GM12878 (cell line): Measurements from ENCODE around the gene PSMB5. TPM values are rescaled to one million over a fixed set of nuclear protein-coding genes. Genes with fewer than 3 reads are reported as not detected.

Experiments
- ATAC-seq: fragments of 200-7000 bp; cut with Tn5 transposase; 3 replicates; pipeline ENCODE4 v1.9.1; 2020; ENCODE audit warnings: mild to moderate bottlenecking, moderate library complexity
- BruUV-seq: library from RNA; stranded (reverse); fragments of 400-500 nt; replicated peaks from 2 replicates; lab custom pipeline; 2021; lab: Mats Ljungman, UMichigan
- CTCF ChIA-PET: fragments of 300-600 bp; sonication (Branson Sonifier 250); formaldehyde crosslinking; extraction: SDS; loops from one replicate; lab custom pipeline; 2021; ENCODE audit warnings: inconsistent platforms; lab: Yijun Ruan, JAX
- POLR2A ChIA-PET: fragments of 350-600 bp; formaldehyde crosslinking; extraction: SDS; loops from one replicate; lab custom pipeline; 2021; ENCODE audit warnings: inconsistent platforms; lab: Charles Lee
- RAD21 ChIA-PET: fragments of 300-600 bp; sonication (Branson Sonifier 250); formaldehyde crosslinking; loops from one replicate; lab custom pipeline; 2023; ENCODE audit warnings: antibody characterized with exemption; ENCODE audit not compliant: unreplicated experiment; lab: Charles Lee
- SMC1A ChIA-PET: fragments of 300-600 bp; sonication (Branson Sonifier 250); formaldehyde crosslinking; loops from one replicate; lab custom pipeline; 2023; ENCODE audit not compliant: unreplicated experiment, uncharacterized antibody; lab: Charles Lee
- DNase-seq: peaks from one replicate; pipeline ENCODE4 v3.0.0-alpha.2; 2011; ENCODE audit warnings: low read depth, low spot score
- FAIRE-seq: peaks from 3 replicates; lab custom pipeline; 2011; peaks lifted over from hg19 to GRCh38; lab: Jason Lieb, UNC
- H2AFZ ChIP-seq: 2 replicates; pipeline ENCODE4 v1.6.0; 2011; ENCODE audit warnings: low read depth, low read length, control low read depth; ENCODE audit not compliant: control insufficient read depth
- H3K27ac ChIP-seq: 2 replicates; pipeline ENCODE4 v1.5.1; 2011; ENCODE audit warnings: control low read depth; ENCODE audit not compliant: control insufficient read depth, insufficient read depth
- H3K27me3 ChIP-seq, 2 experiments: replicated peaks in 1 of 2; 2 replicates each; pipeline versions ENCODE4 v1.6.0 to v1.6.1; 2011; ENCODE audit warnings: low read length in 1 of 2; ENCODE audit not compliant: control insufficient read depth in 2 of 2, insufficient read depth in 2 of 2
- H3K36me3 ChIP-seq, 2 experiments: 2 replicates each; pipeline ENCODE4 v1.5.1; 2011; ENCODE audit warnings: low read length in 1 of 2; ENCODE audit not compliant: control insufficient read depth in 2 of 2, insufficient read depth in 2 of 2
- H3K4me1 ChIP-seq: 2 replicates; pipeline ENCODE4 v1.6.1; 2011; ENCODE audit warnings: mild to moderate bottlenecking, low read length, moderate library complexity, mixed read lengths; ENCODE audit not compliant: control insufficient read depth, insufficient read depth
- H3K4me2 ChIP-seq: 2 replicates; pipeline ENCODE4 v1.6.0; 2011; ENCODE audit warnings: control low read depth; ENCODE audit not compliant: control insufficient read depth, insufficient read depth
- H3K4me3 ChIP-seq: fragments of 200-600 bp; sonication (generic); 2 replicates; pipeline ENCODE4 v1.5.1; 2016
- H3K79me2 ChIP-seq: 2 replicates; pipeline ENCODE4 v1.6.0; 2011; ENCODE audit warnings: low read length; ENCODE audit not compliant: control insufficient read depth, insufficient read depth
- H3K9ac ChIP-seq: 2 replicates; pipeline ENCODE4 v1.8.0; 2011; ENCODE audit warnings: low read length, control low read depth, mixed read lengths; ENCODE audit not compliant: control insufficient read depth, insufficient read depth
- H3K9me3 ChIP-seq: replicated peaks from 3 replicates; pipeline ENCODE4 v1.5.1; 2011; ENCODE audit warnings: mild to moderate bottlenecking, low read length; ENCODE audit not compliant: control insufficient read depth, insufficient read depth
- H4K20me1 ChIP-seq: 2 replicates; pipeline ENCODE4 v1.6.0; 2011; ENCODE audit not compliant: control insufficient read depth, insufficient read depth
- CHD2 ChIP-seq: IDR thresholded peaks from 2 replicates; pipeline ENCODE4 v1.6.1; 2011; ENCODE audit warnings: low read depth, low read length, improper control_type of control experiment, borderline replicate concordance
- HDGF ChIP-seq: fragments of 450-650 bp; IDR thresholded peaks from 2 replicates; pipeline ENCODE4 v1.6.1; 2016; ENCODE audit warnings: antibody characterized with exemption
- JUND ChIP-seq: IDR thresholded peaks from 2 replicates; pipeline ENCODE4 v1.6.1; 2012; ENCODE audit warnings: low read depth, mild to moderate bottlenecking, low read length, improper control_type of control experiment, moderate library complexity
- MEF2B ChIP-seq: fragments of 450-650 bp; IDR thresholded peaks from 2 replicates; pipeline ENCODE4 v1.6.1; 2018; ENCODE audit warnings: mild to moderate bottlenecking, moderate library complexity; ENCODE audit not compliant: partially characterized antibody, poor library complexity, severe bottlenecking
- MTA3 ChIP-seq: IDR thresholded peaks from 2 replicates; pipeline ENCODE4 v1.6.1; 2012; ENCODE audit warnings: low read length, inconsistent platforms, borderline replicate concordance
- WGBS: methylation state at CpG from one replicate; pipeline ENCODE4 v1.1.6; 2016; ENCODE audit warnings: low lambda C conversion rate; ENCODE audit not compliant: insufficient replicate concordance, insufficient coverage; ENCODE audit errors: missing lambda C conversion rate; 5-methylcytosine and 5-hydroxymethylcytosine counted together
- in situ Hi-C: fragments of 300-500 bp; cut with MboI; formaldehyde crosslinking; loops from 9 replicates; pipeline ENCODE4 v1.14.3; 2018; ENCODE audit warnings: mixed read lengths
- intact Hi-C: fragments of 100-400 bp; cut with micrococcal nuclease; formaldehyde crosslinking; loops from one replicate; pipeline ENCODE4 v1.14.2; 2022; ENCODE audit not compliant: unreplicated experiment
- polyA plus RNA-seq, 11 experiments: library from polyadenylated mRNA; depleted of rRNA in 4 of 11; unstranded in 6 of 11; stranded (reverse) in 5 of 11; fragments of >200 nt; fragmentation: Nextera tagmentation in 4 of 11; fragmentation: Illumina TruSeq in 1 of 11; extraction: Ambion mirVana in 4 of 11; extraction: Trizol in 1 of 11; gene quantifications; 1 replicate in 1 of 11; 2 replicates in 10 of 11; pipeline versions ENCODE4 v1.2.1 to v1.2.3, GENCODE V29; 2011 to 2016; ENCODE audit warnings: inconsistent platforms in 2 of 11, missing spikeins in 2 of 11, low read depth in 1 of 11
- total RNA-seq, 4 experiments: library from RNA; depleted of rRNA in 3 of 4; stranded (reverse); fragments of >200 nt in 3 of 4; fragmentation: Illumina TruSeq in 1 of 4; extraction: Trizol in 1 of 4; gene quantifications; 2 replicates each; pipeline versions ENCODE4 v1.2.1 to v1.2.3, GENCODE V29; 2013 to 2021
- TF ChIP-seq, protein P1 (sequence below): fragments of 450-650 bp; IDR thresholded peaks from 2 replicates; pipeline ENCODE4 v1.6.1; 2018; ENCODE audit warnings: mild to moderate bottlenecking, low read depth, moderate library complexity; ENCODE audit not compliant: partially characterized antibody
- TF ChIP-seq, protein P2 (sequence below): fragments of 450-650 bp; conservative IDR thresholded peaks from 2 replicates; pipeline ENCODE4 v1.6.1; 2017; ENCODE audit warnings: mild to moderate bottlenecking, moderate library complexity

The PSMB5 gene
- total and polyA plus RNA-seq, 10 of the 15 experiments (the other 5 are each of a cell fraction or from before 2014, with no cell fraction given) = 84.5 to 802 (median 144) TPM

DNA sequence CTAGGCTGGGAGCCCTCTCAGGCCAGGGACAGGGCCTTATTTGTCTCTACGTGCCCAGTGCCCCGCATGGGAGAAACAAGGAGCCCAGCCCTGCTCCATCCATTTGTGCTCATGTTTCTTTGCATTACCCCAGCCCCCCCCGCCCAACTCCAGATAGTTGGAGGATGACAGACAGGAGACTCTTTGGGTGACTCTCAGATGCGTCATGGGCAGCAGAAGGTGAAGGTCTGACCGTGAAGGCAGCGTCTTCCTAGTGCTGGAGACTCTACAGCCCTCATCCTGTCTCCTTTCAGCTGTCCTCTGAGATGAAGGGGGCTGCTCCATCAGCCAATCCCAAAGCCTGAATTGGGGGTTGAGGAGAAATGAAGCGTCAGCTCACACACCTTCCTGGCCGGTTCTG is 7.0 kb upstream of the PSMB5 start:
- intact Hi-C loops (no loop called here), in situ Hi-C loops (no loop called here)
- Histone ChIP-seq H3K9ac (no peak overlapping the region), H3K9me3 (no peaks in the 10 kb centered on the region), H3K4me2 (no peak overlapping the region), H3K36me3 (no peaks in the 10 kb centered on the region), H3K4me1 (no peaks in the 10 kb centered on the region), H4K20me1 (no peaks in the 10 kb centered on the region), H3K27ac (no peak overlapping the region), H3K27me3 (no peaks in the 10 kb centered on the region; a peak in 2 of 4 replicates), H3K79me2 (no peaks in the 10 kb centered on the region), H3K4me3 (no peak overlapping the region), H2AFZ (no peak overlapping the region)
- DNase-seq (no peak), FAIRE-seq (no peak), ATAC-seq (no peak)
- 34% methylated on average over 7 of the region's 8 CpGs for WGBS
- TF ChIP-seq HDGF (no peak), MTA3 (no peak), JUND (no peak), MEF2B (no peak), CHD2 (no peak)
- TF ChIP-seq, protein P1, sequence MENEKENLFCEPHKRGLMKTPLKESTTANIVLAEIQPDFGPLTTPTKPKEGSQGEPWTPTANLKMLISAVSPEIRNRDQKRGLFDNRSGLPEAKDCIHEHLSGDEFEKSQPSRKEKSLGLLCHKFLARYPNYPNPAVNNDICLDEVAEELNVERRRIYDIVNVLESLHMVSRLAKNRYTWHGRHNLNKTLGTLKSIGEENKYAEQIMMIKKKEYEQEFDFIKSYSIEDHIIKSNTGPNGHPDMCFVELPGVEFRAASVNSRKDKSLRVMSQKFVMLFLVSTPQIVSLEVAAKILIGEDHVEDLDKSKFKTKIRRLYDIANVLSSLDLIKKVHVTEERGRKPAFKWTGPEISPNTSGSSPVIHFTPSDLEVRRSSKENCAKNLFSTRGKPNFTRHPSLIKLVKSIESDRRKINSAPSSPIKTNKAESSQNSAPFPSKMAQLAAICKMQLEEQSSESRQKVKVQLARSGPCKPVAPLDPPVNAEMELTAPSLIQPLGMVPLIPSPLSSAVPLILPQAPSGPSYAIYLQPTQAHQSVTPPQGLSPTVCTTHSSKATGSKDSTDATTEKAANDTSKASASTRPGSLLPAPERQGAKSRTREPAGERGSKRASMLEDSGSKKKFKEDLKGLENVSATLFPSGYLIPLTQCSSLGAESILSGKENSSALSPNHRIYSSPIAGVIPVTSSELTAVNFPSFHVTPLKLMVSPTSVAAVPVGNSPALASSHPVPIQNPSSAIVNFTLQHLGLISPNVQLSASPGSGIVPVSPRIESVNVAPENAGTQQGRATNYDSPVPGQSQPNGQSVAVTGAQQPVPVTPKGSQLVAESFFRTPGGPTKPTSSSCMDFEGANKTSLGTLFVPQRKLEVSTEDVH = no peak
- TF ChIP-seq, protein P2, sequence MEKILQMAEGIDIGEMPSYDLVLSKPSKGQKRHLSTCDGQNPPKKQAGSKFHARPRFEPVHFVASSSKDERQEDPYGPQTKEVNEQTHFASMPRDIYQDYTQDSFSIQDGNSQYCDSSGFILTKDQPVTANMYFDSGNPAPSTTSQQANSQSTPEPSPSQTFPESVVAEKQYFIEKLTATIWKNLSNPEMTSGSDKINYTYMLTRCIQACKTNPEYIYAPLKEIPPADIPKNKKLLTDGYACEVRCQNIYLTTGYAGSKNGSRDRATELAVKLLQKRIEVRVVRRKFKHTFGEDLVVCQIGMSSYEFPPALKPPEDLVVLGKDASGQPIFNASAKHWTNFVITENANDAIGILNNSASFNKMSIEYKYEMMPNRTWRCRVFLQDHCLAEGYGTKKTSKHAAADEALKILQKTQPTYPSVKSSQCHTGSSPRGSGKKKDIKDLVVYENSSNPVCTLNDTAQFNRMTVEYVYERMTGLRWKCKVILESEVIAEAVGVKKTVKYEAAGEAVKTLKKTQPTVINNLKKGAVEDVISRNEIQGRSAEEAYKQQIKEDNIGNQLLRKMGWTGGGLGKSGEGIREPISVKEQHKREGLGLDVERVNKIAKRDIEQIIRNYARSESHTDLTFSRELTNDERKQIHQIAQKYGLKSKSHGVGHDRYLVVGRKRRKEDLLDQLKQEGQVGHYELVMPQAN = no peak
- CTCF ChIA-PET = interaction anchor here (0.5 to 3.2 kb wide), 3 partner anchors 18 to 55 kb away, joined by 4 to 14 read pairs (median 9); no protein-coding TSS in a partner anchor
- BruUV-seq = no TSS peak
- RAD21 ChIA-PET = no interaction called here
- POLR2A ChIA-PET = no interaction called here
- SMC1A ChIA-PET = interaction anchor here (2.0 to 2.4 kb wide), 2 partner anchors 46 to 55 kb away, joined by 5 to 6 read pairs; no protein-coding TSS in a partner anchor
